Brain microvascular endothelial cell (primary cell): ENCODE results near the gene ZBTB18.

Source experiments
- DNase-seq: peaks from one replicate; pipeline ENCODE4 v3.0.0-alpha.2; 2020
- H3K27ac ChIP-seq: fragments of 250-450 bp; sonication (Bioruptor Pico); 2 replicates; pipeline ENCODE4 v1.5.1; 2020; ENCODE audit warnings: mild to moderate bottlenecking, moderate library complexity
- H3K27me3 ChIP-seq: fragments of 250-450 bp; sonication (Bioruptor Pico); replicated peaks from 2 replicates; pipeline ENCODE4 v1.5.1; 2020; ENCODE audit warnings: mild to moderate bottlenecking
- H3K36me3 ChIP-seq: fragments of 250-450 bp; sonication (Bioruptor Pico); replicated peaks from 2 replicates; pipeline ENCODE4 v1.5.1; 2020; ENCODE audit warnings: mild to moderate bottlenecking
- H3K4me3 ChIP-seq: 2 replicates; pipeline ENCODE4 v1.5.1; 2011; ENCODE audit warnings: low read depth, mild to moderate bottlenecking, control low read depth, low read length, moderate library complexity
- CTCF ChIP-seq: IDR thresholded peaks from 2 replicates; pipeline ENCODE4 v1.5.1; 2011; ENCODE audit warnings: low read depth, mild to moderate bottlenecking, moderate library complexity, low read length, control low read depth, inconsistent platforms; ENCODE audit errors: missing control alignments
- in situ Hi-C: cut with HindIII; loops from 2 replicates; pipeline ENCODE4 v1.10.0; 2017; ENCODE audit warnings: low sequenced_read_pairs, low pct_ligation_motif_present

Gene ZBTB18

GRCh38 chr1:244029124-244029523, 22.0 kb upstream of the ZBTB18 start:
- in situ Hi-C loops = no loop called here

DNA sequence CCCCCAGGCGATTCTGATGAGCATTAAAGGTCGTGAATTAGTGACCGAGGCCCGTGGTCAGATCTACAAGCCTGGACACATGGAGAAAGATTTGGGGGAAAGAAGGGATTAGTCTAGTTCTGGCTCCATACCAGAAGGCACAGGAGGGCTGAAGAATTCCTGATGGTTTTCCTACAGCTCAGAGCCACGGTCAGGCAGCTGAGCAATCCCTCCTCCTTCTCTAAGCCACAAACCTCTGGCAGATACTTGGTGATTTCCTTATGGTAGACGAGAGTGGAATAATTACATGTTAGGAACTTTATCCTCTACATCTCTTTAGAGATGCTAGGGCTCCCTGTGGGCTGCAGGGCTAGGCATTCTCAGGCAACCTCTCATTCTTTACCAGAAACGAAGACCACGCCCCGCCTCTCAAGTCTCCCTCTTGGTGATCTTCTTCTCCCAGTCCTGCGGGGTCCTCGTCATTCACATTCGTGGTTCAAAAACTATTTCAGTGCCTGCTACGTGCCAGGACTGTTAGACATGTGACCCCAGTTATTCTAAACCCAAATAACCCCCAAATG, 20.5 kb upstream of the ZBTB18 start:
- no peak for DNase-seq
- Histone ChIP-seq H3K27ac (no peak overlapping the region), H3K36me3 (no peaks in the 10 kb centered on the region), H3K27me3 (no peaks in the 10 kb centered on the region), H3K4me3 (no peak overlapping the region)
- no peak for TF ChIP-seq CTCF
- in situ Hi-C loops = no loop called here

More at GRCh38 chr1:244029124-244029523, 22.0 kb upstream of the ZBTB18 start:
- Histone ChIP-seq H3K27ac (no peak overlapping the region), H3K27me3 (no peaks in the 10 kb centered on the region), H3K36me3 (no peaks in the 10 kb centered on the region), H3K4me3 (no peak overlapping the region)
- DNase-seq = no peak
- TF ChIP-seq CTCF = peak; percentile 35

DNA sequence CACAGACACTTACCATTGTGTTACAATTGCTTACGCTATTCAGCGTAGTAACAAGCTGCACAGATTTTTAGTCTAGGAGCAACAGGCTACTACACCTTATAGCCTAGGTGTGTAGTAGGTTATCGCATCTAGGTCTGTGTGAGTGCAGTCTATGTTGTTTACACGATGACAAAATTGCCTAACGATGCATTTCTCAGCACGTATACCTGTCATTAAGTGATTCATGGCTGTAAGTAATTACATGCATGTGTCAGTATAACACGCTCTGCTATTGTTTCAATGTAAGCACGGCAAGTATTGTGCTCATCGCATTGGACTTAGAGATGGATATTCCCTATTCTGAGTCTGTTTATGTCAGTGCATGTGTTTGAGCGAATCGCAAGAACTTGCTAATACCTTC, 15.7 kb upstream of the ZBTB18 start:
- in situ Hi-C loops = no loop called here
- Histone ChIP-seq H3K27ac (no peak overlapping the region), H3K4me3 (no peak overlapping the region), H3K27me3 (no peaks in the 10 kb centered on the region), H3K36me3 (no peaks in the 10 kb centered on the region)
- no peak for TF ChIP-seq CTCF
- DNase-seq = no peak

GRCh38 chr1:244037252-244037651, 13.8 kb upstream of the ZBTB18 start:
- H3K27ac ChIP-seq = no peak overlapping the region
- DNase-seq = no peak
- TF ChIP-seq CTCF = no peak
- no peak overlapping the region for H3K4me3 ChIP-seq
- in situ Hi-C loops = no loop called here
- H3K27me3 ChIP-seq = no peaks in the 10 kb centered on the region
- no peaks in the 10 kb centered on the region for H3K36me3 ChIP-seq

- in situ Hi-C loops = no loop called here
- H3K36me3 ChIP-seq = no peaks in the 10 kb centered on the region
- H3K27ac ChIP-seq = no peak overlapping the region
- no peak overlapping the region for H3K4me3 ChIP-seq
- H3K27me3 ChIP-seq = no peaks in the 10 kb centered on the region
- TF ChIP-seq CTCF = no peak
- DNase-seq = no peak
These were observed 9.5 kb upstream of the ZBTB18 start for GRCh38 chr1:244041466-244042120.

GRCh38 chr1:244042293-244042692, 8.8 kb upstream of the ZBTB18 start:
- H3K27me3 ChIP-seq = no peaks in the 10 kb centered on the region

More at GRCh38 chr1:244042293-244042692, 8.8 kb upstream of the ZBTB18 start:
- TF ChIP-seq CTCF = no peak
- in situ Hi-C loops = no loop called here
- no peak for DNase-seq
- H3K27ac ChIP-seq = no peak overlapping the region
- H3K36me3 ChIP-seq = no peaks in the 10 kb centered on the region
- no peak overlapping the region for H3K4me3 ChIP-seq
